Fibroblast of pulmonary artery (primary cell): ENCODE measurements around the gene KIAA1217.

Experiments
- DNase-seq: peaks from one replicate; pipeline ENCODE4 v3.0.0-alpha.2; 2010; ENCODE audit warnings: low read depth
- H3K4me3 ChIP-seq: replicated peaks from 2 replicates; pipeline ENCODE4 v1.5.1; 2011; ENCODE audit warnings: low read depth, mild to moderate bottlenecking, control low read depth, low read length, moderate library complexity
- CTCF ChIP-seq: IDR thresholded peaks from 2 replicates; pipeline ENCODE4 v1.5.1; 2011; ENCODE audit warnings: mild to moderate bottlenecking, control low read depth, low read length, inconsistent platforms; ENCODE audit errors: missing control alignments

The KIAA1217 gene

GRCh38 chr10:24432478-24433416, 223.8 kb downstream of the KIAA1217 start:
- peak; percentile 23 for DNase-seq
- H3K4me3 ChIP-seq = no peak overlapping the region
- TF ChIP-seq CTCF = no peak

DNA sequence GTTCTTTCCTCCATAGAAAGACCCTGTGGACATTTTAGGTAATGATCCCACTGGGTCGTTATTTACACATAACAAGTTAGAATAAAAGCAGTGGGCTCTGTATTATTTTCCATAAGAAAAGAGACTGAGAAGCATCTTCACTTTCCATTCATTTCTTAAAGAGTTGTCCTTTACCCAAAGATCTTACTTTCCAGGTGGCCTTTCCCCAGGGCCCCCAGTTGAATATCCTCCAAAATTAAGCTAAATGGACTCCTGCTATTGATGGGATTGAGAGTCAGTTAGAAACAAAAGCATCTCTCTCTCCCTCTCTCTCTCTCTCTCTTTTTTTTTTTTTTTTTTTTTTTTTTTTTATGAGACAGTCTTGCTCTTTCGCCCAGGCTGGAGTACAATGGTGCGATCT, 224.8 kb downstream of the KIAA1217 start:
- no peak for DNase-seq
- no peak for TF ChIP-seq CTCF
- H3K4me3 ChIP-seq = no peak overlapping the region

DNA sequence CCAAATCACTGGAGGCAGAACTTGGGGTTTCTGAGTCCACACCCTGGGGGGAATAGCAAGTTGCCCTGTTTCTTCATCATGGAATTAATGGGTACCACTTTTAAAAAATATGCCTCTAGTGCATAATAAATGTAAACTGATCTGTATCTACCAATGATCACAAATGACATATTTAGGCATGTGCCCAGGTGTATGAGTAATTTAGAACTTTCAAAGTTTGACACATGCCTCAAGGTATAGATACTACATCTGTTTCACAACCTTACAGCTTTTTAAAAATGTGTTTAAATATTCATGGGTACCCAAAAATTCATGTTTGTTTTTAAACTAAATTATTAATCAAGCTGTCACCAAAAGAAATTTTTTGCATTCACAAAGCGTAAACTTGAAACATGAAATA, 226.0 kb downstream of the KIAA1217 start:
- DNase-seq = no peak
- no peak for TF ChIP-seq CTCF
- H3K4me3 ChIP-seq = no peak overlapping the region

DNA sequence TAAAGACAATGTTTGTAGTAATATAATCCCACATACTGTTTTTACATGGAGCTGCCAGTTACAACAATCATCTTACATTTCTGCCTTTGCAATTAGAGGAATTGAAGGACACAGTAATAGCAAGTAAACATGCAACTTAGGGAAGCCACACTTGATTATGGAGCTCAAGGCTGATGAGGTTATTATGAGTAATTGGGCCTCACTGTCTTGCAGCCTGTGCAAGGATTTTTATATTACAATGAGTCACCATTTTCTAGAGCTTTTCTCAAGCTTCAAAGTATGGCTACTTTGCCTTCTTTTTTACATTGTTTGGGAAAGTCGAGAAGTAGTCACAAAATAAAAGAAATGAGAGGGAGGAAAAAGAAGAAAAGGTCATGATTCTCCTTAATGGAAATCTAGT, 226.4 kb downstream of the KIAA1217 start:
- H3K4me3 ChIP-seq = no peak overlapping the region
- no peak for TF ChIP-seq CTCF
- no peak for DNase-seq

DNA sequence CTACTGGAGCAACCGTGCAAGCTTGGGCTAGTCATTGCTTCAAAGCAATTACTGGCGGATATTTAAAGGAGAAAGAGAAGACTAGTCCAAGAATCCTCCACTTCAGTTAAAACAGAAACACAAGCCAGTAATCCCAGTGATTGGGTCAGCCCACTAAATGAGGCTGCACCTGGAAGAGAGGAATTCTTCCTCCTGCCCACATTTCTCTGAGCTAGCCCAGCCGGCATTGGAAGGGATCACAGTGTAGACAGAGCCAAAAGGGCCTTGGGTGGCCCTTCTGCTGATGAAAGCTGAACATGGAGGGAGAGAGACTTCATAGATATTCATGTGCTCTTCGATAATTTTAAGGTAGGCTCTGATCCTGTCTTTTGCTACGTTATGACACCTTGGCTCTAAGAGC, 228.4 kb downstream of the KIAA1217 start:
- TF ChIP-seq CTCF = no peak
- no peak for DNase-seq
- H3K4me3 ChIP-seq = no peak overlapping the region

- TF ChIP-seq CTCF = no peak
- no peak overlapping the region for H3K4me3 ChIP-seq
- no peak for DNase-seq
Measured at GRCh38 chr10:24438800-24439199, 229.9 kb downstream of the KIAA1217 start.

DNA sequence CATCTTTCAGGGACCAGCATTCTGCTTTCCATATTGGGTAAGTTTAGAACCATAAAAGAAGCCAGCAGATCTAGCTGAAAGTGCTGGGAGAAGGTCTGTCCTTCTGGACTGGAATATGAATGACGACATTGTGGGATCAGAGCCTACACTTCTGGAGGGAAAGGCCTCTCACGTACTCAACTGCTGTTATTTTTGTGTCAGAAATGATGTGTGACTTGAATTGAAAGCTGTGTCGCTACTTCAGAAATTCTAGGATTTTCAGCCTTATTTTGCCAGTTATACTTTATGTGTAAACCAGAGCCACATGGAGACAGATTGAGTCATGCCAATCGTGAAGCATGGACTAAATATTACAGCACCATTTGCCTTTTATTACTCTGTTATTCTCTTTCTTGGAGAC, 231.0 kb downstream of the KIAA1217 start:
- no peak for TF ChIP-seq CTCF
- no peak for DNase-seq
- H3K4me3 ChIP-seq = no peak overlapping the region
